CD4-positive, alpha-beta T cell treated with Interleukin-17A for 1 hour (primary cell): ENCODE measurements around the gene MBNL3.

ENCODE experiments used
- DNase-seq: peaks from one replicate; pipeline ENCODE4 v3.0.0-alpha.2; 2020

Gene MBNL3

GRCh38 chrX:132413459-132413858 lies 75.4 kb downstream of the MBNL3 start:
- DNase-seq: no peak

- DNase-seq: no peak
Measured at GRCh38 chrX:132412208-132412607, 76.6 kb downstream of the MBNL3 start.

- no peak for DNase-seq
Measured at GRCh38 chrX:132411310-132411977, 77.4 kb downstream of the MBNL3 start.

- DNase-seq: no peak
Measured at GRCh38 chrX:132409780-132410556, 78.9 kb downstream of the MBNL3 start.

GRCh38 chrX:132407691-132408090 lies 81.1 kb downstream of the MBNL3 start:
- DNase-seq: no peak

GRCh38 chrX:132406106-132406505 lies 82.7 kb downstream of the MBNL3 start:
- no peak for DNase-seq

GRCh38 chrX:132404266-132404665 lies 84.6 kb downstream of the MBNL3 start:
- no peak for DNase-seq

- DNase-seq: no peak
Measured at GRCh38 chrX:132401935-132402334, 86.9 kb downstream of the MBNL3 start.

- DNase-seq: no peak
Measured at GRCh38 chrX:132400706-132401105, 88.1 kb downstream of the MBNL3 start.

GRCh38 chrX:132395645-132396044 lies 93.2 kb downstream of the MBNL3 start:
- DNase-seq: no peak

GRCh38 chrX:132395026-132395425 lies 93.8 kb downstream of the MBNL3 start:
- DNase-seq: no peak

GRCh38 chrX:132394591-132394990 lies 94.2 kb downstream of the MBNL3 start:
- DNase-seq: no peak

GRCh38 chrX:132393992-132394391 lies 94.8 kb downstream of the MBNL3 start:
- no peak for DNase-seq

GRCh38 chrX:132393485-132393884 lies 95.4 kb downstream of the MBNL3 start:
- no peak for DNase-seq

- no peak for DNase-seq
Measured at GRCh38 chrX:132393085-132393484, 95.8 kb downstream of the MBNL3 start.

GRCh38 chrX:132390792-132391191 lies 98.0 kb downstream of the MBNL3 start:
- DNase-seq: no peak

- DNase-seq: no peak
Measured at GRCh38 chrX:132389480-132389879, 99.4 kb downstream of the MBNL3 start.

GRCh38 chrX:132388371-132388770 lies 100.5 kb downstream of the MBNL3 start:
- DNase-seq: no peak

- no peak for DNase-seq
Measured at GRCh38 chrX:132384301-132384700, 104.5 kb downstream of the MBNL3 start.

- no peak for DNase-seq
Measured at GRCh38 chrX:132382068-132382467, 106.8 kb downstream of the MBNL3 start.

- no peak for DNase-seq
Measured at GRCh38 chrX:132378281-132378680, 110.6 kb downstream of the MBNL3 start.

GRCh38 chrX:132375941-132376340 lies 112.9 kb downstream of the MBNL3 start:
- no peak for DNase-seq

- DNase-seq: no peak
Measured at GRCh38 chrX:132373610-132374009, 115.2 kb downstream of the MBNL3 start.

GRCh38 chrX:132369617-132370326 lies 119.1 kb downstream of the MBNL3 start:
- DNase-seq: no peak
